Ascending aorta (tissue), 2 donors: ENCODE data around the gene BCL2L11. TPM values are rescaled to one million over a fixed set of nuclear protein-coding genes. Genes with fewer than 3 reads are reported as not detected.
A peak's percentile ranks its signal among the peaks of the same experiment; 100 is the strongest.

ENCODE experiments used
- DNase-seq, 2 donors: peaks; one replicate each; pipeline ENCODE4 v3.0.0-alpha.2; 2019; ENCODE audit warnings: low spot score in 2 of 2
- H3K27ac ChIP-seq, 2 donors: fragments of 200-600 bp; sonication (generic); one replicate each; pipeline ENCODE4 v1.5.1; 2016 to 2017; ENCODE audit warnings: mild to moderate bottlenecking in 1 of 2
- H3K27me3 ChIP-seq: fragments of 200-600 bp; sonication (generic); one replicate; pipeline ENCODE4 v1.5.1; 2017
- H3K36me3 ChIP-seq, 2 donors: fragments of 200-600 bp; sonication (generic); one replicate each; pipeline ENCODE4 v1.5.1; 2016
- H3K4me1 ChIP-seq, 2 donors: fragments of 200-600 bp; sonication (generic); one replicate each; pipeline ENCODE4 v1.5.1; 2016 to 2017; ENCODE audit warnings: mild to moderate bottlenecking in 1 of 2
- H3K4me3 ChIP-seq, 2 donors: fragments of 200-600 bp; sonication (generic); one replicate each; pipeline ENCODE4 v1.5.1; 2016 to 2017; ENCODE audit warnings: mild to moderate bottlenecking in 1 of 2
- H3K9me3 ChIP-seq, 2 donors: fragments of 200-600 bp; sonication (generic); one replicate each; pipeline ENCODE4 v1.5.1; 2016
- intact Hi-C: fragments of 100-400 bp; cut with DNase I; formaldehyde crosslinking; loops from one replicate; pipeline ENCODE4 v1.15.1; 2023
- total RNA-seq: library from RNA; depleted of rRNA; stranded (reverse); fragments of >200 nt; gene quantifications from one replicate; pipeline ENCODE4 v1.1.0, GENCODE V29; 2016
- TF ChIP-seq, protein P1 (sequence below), 3 experiments: fragments of 200-600 bp in 2 of 3; fragments of 450-650 bp in 1 of 3; sonication (generic) in 2 of 3; IDR thresholded peaks; one replicate each; pipeline ENCODE4 v1.5.1; 2016 to 2019; ENCODE audit warnings: antibody characterized with exemption in 3 of 3, mild to moderate bottlenecking in 1 of 3, moderate library complexity in 1 of 3

Gene BCL2L11
- total RNA-seq, 1 donor from 2014 or later, result 3.5 TPM

GRCh38 chr2:111165084-111165483 lies 44.4 kb downstream of the BCL2L11 start:
- H3K27ac ChIP-seq, result peak overlapping the region in 1 of 2 donors; percentile 24
- H3K4me1 ChIP-seq, result peaks cover 9 to 21% of the 10 kb centered on the region in 2 donors
- TF ChIP-seq, protein P1, sequence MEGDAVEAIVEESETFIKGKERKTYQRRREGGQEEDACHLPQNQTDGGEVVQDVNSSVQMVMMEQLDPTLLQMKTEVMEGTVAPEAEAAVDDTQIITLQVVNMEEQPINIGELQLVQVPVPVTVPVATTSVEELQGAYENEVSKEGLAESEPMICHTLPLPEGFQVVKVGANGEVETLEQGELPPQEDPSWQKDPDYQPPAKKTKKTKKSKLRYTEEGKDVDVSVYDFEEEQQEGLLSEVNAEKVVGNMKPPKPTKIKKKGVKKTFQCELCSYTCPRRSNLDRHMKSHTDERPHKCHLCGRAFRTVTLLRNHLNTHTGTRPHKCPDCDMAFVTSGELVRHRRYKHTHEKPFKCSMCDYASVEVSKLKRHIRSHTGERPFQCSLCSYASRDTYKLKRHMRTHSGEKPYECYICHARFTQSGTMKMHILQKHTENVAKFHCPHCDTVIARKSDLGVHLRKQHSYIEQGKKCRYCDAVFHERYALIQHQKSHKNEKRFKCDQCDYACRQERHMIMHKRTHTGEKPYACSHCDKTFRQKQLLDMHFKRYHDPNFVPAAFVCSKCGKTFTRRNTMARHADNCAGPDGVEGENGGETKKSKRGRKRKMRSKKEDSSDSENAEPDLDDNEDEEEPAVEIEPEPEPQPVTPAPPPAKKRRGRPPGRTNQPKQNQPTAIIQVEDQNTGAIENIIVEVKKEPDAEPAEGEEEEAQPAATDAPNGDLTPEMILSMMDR (IDR thresholded peaks at IDR 0.05), result no peak
- H3K27me3 ChIP-seq, result no peaks in the 10 kb centered on the region
- H3K4me3 ChIP-seq, result no peak overlapping the region
- intact Hi-C loops, result no loop called here
- no peak for DNase-seq
- no peaks in the 10 kb centered on the region for H3K9me3 ChIP-seq
- peaks cover 0 to 3% of the 10 kb centered on the region in 2 donors for H3K36me3 ChIP-seq

- Histone ChIP-seq H3K4me1 (peaks cover 8 to 12% of the 10 kb centered on the region in 2 donors), H3K36me3 (peaks cover 0 to 3% of the 10 kb centered on the region in 2 donors), H3K4me3 (no peak overlapping the region), H3K27me3 (no peaks in the 10 kb centered on the region), H3K9me3 (no peaks in the 10 kb centered on the region), H3K27ac (no peak overlapping the region)
- TF ChIP-seq, protein P1 (IDR thresholded peaks at IDR 0.05), result no peak
- no peak for DNase-seq
- intact Hi-C loops, result no loop called here
Measured at GRCh38 chr2:111166115-111166514, 45.4 kb downstream of the BCL2L11 start.

- TF ChIP-seq, protein P1 (IDR thresholded peaks at IDR 0.05), result no peak
- Histone ChIP-seq H3K9me3 (no peaks in the 10 kb centered on the region), H3K27me3 (no peaks in the 10 kb centered on the region), H3K4me1 (peaks cover under 1 to 3% of the 10 kb centered on the region in 2 donors), H3K36me3 (peaks cover 0 to 3% of the 10 kb centered on the region in 2 donors), H3K4me3 (no peak overlapping the region), H3K27ac (no peak overlapping the region)
- no peak for DNase-seq
- intact Hi-C loops, result no loop called here
Measured at GRCh38 chr2:111167076-111167862, 46.6 kb downstream of the BCL2L11 start.

GRCh38 chr2:111167863-111168162 lies 47.1 kb downstream of the BCL2L11 start:
- TF ChIP-seq, protein P1 (IDR thresholded peaks at IDR 0.05), result no peak
- Histone ChIP-seq H3K36me3 (peaks cover 0 to 3% of the 10 kb centered on the region in 2 donors), H3K27ac (no peak overlapping the region), H3K4me3 (no peak overlapping the region), H3K4me1 (peaks cover 0 to 3% of the 10 kb centered on the region in 2 donors), H3K9me3 (no peaks in the 10 kb centered on the region), H3K27me3 (no peaks in the 10 kb centered on the region)
- intact Hi-C loops, result no loop called here
- no peak for DNase-seq

GRCh38 chr2:111168528-111169239 lies 48.0 kb downstream of the BCL2L11 start:
- intact Hi-C loops, result no loop called here
- H3K4me3 ChIP-seq, result no peak overlapping the region
- DNase-seq, result no peak
- H3K9me3 ChIP-seq, result no peaks in the 10 kb centered on the region
- H3K27me3 ChIP-seq, result no peaks in the 10 kb centered on the region
- peaks cover 0 to 3% of the 10 kb centered on the region in 2 donors for H3K4me1 ChIP-seq
- H3K27ac ChIP-seq, result no peak overlapping the region
- TF ChIP-seq, protein P1 (IDR thresholded peaks at IDR 0.05), result no peak
- H3K36me3 ChIP-seq, result peaks cover 0 to 3% of the 10 kb centered on the region in 2 donors
